Measurements from ENCODE around the gene LOXL4.

The LOXL4 gene

DNA sequence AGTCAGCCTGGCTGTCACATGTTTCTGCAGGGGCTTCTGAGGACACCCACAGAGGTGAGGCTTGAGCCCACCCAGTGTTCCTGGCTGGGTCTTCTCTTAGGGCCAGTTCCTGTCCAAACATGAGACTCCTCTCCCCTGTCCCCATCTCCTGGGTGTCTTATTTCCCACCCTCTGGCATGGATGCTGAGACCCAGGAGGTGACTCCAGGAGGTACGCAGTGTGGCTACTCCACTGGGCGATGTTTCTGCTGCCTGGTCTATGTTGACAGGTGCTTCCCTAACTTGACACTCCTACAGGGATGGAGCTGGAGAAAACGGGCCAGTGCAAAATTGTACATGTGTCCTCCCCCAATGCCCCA lies 26.3 kb upstream of the LOXL4 start:
- no peak for DNase-seq

DNA sequence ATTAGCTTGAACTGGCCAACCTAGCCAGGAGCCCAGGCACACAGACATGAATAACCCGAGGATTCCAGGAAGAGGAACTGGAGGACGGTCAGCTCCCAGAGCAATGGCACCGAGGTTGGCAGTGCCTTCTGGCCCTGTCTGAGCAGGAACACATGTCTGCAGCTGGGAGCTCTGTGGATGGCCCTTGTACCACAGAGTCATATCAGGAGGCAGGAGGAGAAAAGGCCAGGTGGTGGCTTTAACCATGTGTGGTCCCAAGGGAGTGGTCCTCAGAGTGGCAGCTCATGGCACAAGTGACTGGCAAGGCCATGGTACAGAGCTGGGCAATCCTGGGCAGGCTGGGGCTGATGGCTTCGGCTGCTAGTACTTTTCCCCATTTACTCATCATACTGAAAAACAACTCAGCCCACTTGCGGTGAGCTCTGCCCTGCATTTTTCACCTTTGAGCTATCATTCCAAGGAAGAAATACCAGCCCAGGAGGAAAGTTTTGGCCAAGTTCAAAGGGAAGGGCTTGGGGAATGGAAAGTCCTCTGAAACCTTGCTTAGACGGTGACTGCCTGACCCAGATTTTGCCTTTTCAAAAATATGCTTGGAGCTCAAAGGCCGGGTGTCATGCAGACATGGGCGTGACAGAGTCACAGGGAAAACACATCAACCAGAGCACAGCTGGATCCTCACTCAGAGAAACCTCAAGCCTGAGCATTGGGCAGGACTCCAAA lies 25.7 kb upstream of the LOXL4 start:
- DNase-seq, result no peak

DNA sequence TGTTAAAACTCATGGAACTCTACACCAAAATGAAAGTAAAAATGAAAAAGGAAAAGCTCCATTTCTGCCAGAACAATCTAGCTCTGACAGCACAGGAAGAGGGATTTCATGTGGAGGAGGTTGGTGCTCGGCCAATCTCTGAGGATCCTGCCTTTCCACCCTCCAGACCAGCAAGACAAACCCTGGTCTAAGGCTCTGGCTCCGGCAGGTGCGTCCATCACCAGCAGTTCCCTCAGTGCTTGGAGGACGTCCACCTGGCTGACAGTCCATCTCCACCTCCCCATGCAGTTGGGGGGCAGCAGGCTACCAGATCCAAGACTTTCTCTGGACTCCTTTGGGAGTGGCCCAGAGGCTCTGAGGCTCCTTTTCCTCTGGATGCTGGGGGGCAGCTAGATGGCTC lies 25.0 kb upstream of the LOXL4 start:
- DNase-seq, result no peak

- no peak for DNase-seq
Measured at GRCh38 chr10:98289802-98290209, 21.8 kb upstream of the LOXL4 start.

DNA sequence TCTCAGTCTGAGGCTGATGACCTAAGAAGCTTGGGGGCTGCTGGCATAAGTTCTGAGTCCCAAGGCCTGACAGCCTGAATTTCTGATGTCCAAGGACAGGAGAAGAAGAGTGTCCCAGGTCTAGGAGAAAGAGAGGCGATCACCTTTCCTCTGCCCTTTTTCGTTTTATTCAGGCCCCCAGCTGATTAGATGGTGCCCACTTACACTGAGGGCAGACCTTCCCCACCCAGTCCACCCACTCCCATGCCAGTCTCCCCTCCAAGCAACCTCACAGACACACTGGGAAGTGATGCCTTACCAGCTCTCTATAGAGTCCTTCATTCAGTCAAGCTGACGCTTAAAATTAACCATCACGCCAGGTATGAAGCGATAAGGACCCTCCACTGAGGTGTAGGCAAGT lies 19.3 kb upstream of the LOXL4 start:
- no peak for DNase-seq

- DNase-seq, result no peak
Measured at GRCh38 chr10:98286419-98286818, 18.4 kb upstream of the LOXL4 start.

DNA sequence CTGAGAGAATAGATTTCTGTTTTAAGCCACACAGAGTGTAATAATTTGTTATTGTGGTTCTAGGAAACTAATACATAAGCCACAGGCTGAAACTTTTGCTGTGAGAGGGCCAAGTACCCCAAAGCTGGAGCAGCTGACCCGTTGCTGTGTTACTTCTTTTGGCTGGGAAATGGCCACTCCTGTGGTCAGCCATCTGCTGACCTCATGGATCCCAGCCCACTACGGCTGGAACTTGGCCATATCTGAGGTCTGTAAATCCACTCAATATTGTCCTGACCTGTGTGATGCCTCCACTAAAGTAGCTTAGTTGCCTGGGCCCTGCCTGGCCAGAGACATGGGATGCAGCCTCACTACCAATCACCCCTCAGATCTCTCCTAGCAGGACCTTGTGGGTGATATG lies 17.4 kb upstream of the LOXL4 start:
- no peak for DNase-seq

- DNase-seq, result no peak
Measured at GRCh38 chr10:98276311-98276710, 8.3 kb upstream of the LOXL4 start.

GRCh38 chr10:98274562-98274961 lies 6.6 kb upstream of the LOXL4 start:
- DNase-seq, result no peak

- DNase-seq, result no peak
Measured at GRCh38 chr10:98273057-98273850, 5.3 kb upstream of the LOXL4 start.

GRCh38 chr10:98272656-98273055 lies 4.7 kb upstream of the LOXL4 start:
- DNase-seq, result no peak

DNA sequence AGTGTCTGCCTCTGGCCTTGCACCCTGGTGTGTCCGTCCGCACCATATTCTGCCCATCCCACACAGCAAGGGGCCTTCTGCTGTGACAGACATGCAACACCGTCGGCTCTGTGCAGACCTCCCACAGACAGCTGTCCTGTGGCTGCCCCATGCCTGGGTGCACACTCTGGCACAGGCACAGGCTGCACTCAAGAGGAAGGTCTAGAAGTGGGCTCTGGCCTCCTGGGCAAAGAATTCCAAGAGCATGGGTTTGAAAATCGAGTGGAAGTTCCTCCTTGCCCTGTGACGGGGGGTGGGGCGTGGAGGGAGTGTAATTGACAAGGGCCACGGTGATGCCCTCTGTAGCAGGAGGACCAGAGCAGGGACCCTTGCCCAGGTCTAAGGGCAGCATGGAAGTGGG lies 4.3 kb upstream of the LOXL4 start:
- no peak for DNase-seq

DNA sequence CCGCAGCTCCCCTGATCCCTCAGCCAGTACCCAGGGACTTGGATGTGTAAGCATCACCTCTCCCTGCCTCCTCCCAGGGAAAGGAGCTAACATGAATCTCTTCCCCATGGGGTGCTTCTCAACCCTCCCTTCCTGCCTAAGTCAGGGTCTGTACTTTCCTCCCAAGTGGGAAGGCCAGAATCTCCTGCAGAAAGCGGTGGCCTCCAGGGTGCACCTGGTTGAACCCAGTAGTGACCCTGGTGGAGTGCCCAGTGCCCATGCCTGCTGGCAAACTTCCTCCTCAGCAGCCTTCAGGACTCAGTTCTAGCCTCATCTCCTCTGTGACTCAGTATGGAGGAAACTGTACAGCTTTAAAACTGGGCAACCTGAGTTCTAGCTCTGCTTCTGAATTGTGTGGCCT lies 2.8 kb upstream of the LOXL4 start:
- no peak for DNase-seq

DNA sequence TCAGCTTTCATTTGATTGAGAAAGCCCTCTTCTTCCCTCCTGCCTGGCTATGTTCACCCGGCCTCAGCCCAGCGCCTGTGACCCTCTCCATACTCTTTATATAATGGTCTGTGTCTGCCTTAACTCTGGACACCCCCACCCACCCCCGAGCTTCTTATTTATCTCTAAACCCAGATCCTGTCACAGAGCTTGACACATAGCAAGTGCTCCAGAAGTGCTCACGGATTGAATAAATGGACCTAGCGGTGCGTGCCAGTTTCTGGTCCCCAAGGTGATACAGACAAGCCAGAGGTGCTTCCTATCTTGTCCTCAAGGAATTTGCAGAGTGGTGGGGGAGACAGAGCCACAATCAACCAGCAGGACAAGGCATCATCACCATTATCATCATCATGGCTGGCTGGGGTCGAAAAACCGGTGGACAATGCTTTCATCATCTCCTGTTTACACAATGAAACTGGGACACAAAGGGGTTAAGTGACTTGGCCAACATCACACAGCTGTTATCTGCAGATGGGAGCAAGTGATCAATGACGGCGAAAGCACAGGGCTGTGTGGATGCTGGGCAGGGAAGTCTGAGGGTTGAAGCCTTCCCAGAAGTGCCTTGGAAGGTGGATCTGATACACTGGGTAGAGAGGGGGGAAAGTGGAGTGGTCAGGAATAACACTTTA lies 2.2 kb upstream of the LOXL4 start:
- no peak for DNase-seq

GRCh38 chr10:98269435-98269912 lies 1.5 kb upstream of the LOXL4 start:
- DNase-seq, result peak; percentile 73

- DNase-seq, result peak; percentile 73
Measured at GRCh38 chr10:98268694-98269431, 869 bp upstream of the LOXL4 start.

DNA sequence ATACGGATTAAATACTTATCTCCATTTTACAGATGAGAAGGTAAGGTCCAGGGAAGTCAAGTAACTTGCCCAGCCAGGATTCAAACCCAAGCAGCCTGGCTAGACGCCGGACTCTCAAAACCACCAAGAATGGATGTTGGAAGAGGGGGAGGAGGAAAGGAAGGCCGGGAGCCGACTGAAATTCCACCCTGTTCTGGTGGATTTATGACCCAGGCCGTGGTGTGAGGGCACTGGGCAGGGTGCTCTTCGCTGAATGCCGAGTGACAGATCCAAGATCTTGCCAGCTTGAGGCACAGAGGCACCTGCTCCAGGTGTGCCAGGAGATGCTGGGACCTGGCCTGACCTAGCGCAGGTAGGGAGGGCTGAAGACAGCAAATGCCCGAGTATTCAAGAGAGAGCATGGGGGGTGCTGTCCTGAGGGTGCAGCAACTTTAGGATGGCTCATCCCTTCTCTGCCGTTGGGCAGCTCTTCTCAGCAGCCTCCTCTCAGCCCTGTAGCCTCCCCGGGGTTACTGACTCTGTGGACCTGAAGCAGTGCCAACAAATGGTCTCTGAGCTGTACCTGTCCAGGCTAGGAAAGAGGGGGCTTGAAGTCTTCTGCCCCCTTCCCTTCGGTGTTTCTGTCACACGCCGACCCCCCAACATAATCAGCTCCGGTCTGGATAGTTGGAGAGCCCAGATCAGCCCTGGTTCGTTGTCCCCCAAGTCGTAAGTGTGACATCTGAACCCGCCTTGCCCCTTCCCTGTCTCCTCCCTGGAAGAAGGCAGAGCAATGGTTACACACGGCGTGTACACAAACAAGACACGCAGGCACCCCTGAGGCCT lies 713 bp downstream of the LOXL4 start:
- no peak for DNase-seq

- no peak for DNase-seq
Measured at GRCh38 chr10:98266647-98267046, 1.3 kb downstream of the LOXL4 start.

DNA sequence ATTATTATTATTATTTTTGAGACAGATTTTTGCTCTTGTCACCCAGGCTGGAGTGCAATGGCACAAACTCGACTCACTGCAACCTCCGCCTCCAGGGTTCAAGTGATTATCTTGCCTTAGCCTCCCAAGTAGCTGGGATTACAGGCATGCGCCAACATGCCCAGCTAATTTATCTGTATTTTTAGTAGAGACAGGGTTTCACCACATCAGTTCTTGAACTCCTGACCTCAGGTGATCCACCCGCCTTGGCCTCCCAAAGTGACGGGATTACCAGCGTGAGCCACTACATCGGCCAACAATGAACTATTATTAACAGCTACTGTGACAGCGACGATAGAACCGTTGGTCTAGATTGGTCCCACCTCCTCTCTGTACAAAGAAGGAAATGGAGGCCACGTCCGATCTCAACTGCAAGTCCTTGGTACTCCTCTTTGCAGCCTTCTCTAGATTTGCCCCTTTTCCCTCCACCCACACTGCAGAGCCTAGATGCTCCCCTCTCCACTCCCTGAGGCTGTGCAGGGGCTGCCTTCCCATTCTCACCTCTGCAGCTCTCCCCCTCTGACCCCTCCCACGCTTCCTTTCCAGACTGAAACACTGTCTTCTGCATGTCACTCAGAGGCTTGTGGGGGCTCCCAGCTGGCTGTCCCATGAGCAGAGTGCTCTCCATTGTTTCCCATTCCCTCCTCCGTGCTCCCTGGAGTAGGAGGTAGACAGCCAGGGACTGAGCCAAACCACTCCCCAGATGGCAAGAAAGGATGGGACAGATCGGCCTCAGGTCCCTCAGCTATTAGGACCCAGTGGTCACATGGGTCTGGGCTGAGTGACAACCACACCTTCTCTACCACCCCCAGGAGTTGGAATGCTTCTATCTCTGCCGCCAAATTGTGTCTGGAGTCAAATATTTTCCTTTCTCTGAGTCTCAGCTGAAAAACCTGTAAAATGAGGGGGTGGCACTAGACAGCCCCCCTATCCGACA lies 2.3 kb downstream of the LOXL4 start:
- no peak for DNase-seq

GRCh38 chr10:98264378-98265065 lies 3.5 kb downstream of the LOXL4 start:
- no peak for DNase-seq
